ENCODE results near the gene ANG. TPM values are rescaled to one million over a fixed set of nuclear protein-coding genes. Genes with fewer than 3 reads are reported as not detected.

The ANG gene
- polyA plus RNA-seq, 3 donors, result 9.8 to 55.7 (median 31.4) TPM

DNA sequence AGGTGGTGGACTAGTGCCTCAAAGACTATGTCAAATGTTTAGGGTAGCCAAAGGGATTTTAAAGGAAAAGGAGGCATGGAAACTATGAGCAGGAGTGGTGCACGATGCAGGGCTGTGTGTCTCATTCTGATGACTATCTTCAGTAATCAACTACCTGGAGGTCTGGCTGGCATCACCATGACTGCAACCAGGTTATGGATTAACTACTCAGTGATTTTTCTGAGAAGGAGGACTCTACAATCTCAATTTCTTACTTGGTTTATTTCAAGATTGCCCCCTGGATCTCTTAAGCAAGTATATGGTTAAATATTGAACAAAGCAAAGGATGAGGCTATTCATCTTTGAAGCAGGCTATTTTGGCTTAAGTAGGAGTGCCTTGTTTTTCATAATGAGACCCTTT lies 38.0 kb downstream of the ANG start:
- WGBS (ENCODE audit: insufficient coverage), result no CpG with 5 or more reads among the region's 1 CpG
- Histone ChIP-seq H3K4me1 (ENCODE audit: control insufficient read depth in 1 of 2, insufficient read depth in 2 of 2, low read length in 2 of 2) (peaks cover 15 to 28% of the 10 kb centered on the region in 2 donors), H3K9me3 (replicated peaks in 1 of 2; ENCODE audit: control insufficient read depth in 1 of 2, insufficient read depth in 1 of 2, low read length in 2 of 2) (no peaks in the 10 kb centered on the region), H3K9ac (ENCODE audit: insufficient read depth, low read length, poor library complexity, severe bottlenecking) (no peak overlapping the region), H3K27me3 (ENCODE audit: control insufficient read depth in 2 of 2, insufficient read depth in 2 of 2, low read length in 2 of 2) (peaks cover 6 to 11% of the 10 kb centered on the region in 2 donors), H3K36me3 (replicated peaks in 1 of 2; ENCODE audit: control insufficient read depth in 1 of 2, insufficient read depth in 2 of 2, low read length in 2 of 2) (no peaks in the 10 kb centered on the region), H3K27ac (ENCODE audit: low read depth in 1 of 2, low read length in 2 of 2) (peak overlapping the region in 1 of 2 donors; percentile 73), H3K4me3 (replicated peaks in 1 of 3; ENCODE audit: low read depth in 2 of 3, low read length in 3 of 3) (peak overlapping the region in 1 of 3 experiments; percentile 21), H2AFZ (ENCODE audit: insufficient read depth, low read depth, low read length, poor library complexity, severe bottlenecking) (peak overlapping the region; percentile 60), H3K79me2 (ENCODE audit: insufficient read depth, low read length) (no peaks in the 10 kb centered on the region), H4K20me1 (ENCODE audit: insufficient read depth, low read length) (no peaks in the 10 kb centered on the region), H3K4me2 (replicated peaks; ENCODE audit: extremely low read depth, low read length, poor library complexity, severe bottlenecking) (peak overlapping the region; percentile 11)
- peaks cover 9 to 15% of the 10 kb centered on the region in 2 donors for H3K36me3 Mint-ChIP-seq
- DNase-seq, result no peak
- TF ChIP-seq, protein P1, sequence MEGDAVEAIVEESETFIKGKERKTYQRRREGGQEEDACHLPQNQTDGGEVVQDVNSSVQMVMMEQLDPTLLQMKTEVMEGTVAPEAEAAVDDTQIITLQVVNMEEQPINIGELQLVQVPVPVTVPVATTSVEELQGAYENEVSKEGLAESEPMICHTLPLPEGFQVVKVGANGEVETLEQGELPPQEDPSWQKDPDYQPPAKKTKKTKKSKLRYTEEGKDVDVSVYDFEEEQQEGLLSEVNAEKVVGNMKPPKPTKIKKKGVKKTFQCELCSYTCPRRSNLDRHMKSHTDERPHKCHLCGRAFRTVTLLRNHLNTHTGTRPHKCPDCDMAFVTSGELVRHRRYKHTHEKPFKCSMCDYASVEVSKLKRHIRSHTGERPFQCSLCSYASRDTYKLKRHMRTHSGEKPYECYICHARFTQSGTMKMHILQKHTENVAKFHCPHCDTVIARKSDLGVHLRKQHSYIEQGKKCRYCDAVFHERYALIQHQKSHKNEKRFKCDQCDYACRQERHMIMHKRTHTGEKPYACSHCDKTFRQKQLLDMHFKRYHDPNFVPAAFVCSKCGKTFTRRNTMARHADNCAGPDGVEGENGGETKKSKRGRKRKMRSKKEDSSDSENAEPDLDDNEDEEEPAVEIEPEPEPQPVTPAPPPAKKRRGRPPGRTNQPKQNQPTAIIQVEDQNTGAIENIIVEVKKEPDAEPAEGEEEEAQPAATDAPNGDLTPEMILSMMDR (IDR thresholded peaks at IDR 0.05), result no peak
- peak overlapping the region; percentile 72 to 88 (median 82) for H3K27ac Mint-ChIP-seq
- intact Hi-C loops (cut with micrococcal nuclease), result no loop called here
- H3K4me3 Mint-ChIP-seq, result peak overlapping the region in 1 of 2 donors; percentile 30
- H3K27me3 Mint-ChIP-seq (ENCODE audit: low read depth in 3 of 3), result peaks cover 24 to 26% (median 25%) of the 10 kb centered on the region in 3 donors
- H3K9me3 Mint-ChIP-seq, result peaks cover 0 to 8% (median 2%) of the 10 kb centered on the region in 7 donors
- peaks cover 27% of the 10 kb centered on the region for H3K4me1 Mint-ChIP-seq

DNA sequence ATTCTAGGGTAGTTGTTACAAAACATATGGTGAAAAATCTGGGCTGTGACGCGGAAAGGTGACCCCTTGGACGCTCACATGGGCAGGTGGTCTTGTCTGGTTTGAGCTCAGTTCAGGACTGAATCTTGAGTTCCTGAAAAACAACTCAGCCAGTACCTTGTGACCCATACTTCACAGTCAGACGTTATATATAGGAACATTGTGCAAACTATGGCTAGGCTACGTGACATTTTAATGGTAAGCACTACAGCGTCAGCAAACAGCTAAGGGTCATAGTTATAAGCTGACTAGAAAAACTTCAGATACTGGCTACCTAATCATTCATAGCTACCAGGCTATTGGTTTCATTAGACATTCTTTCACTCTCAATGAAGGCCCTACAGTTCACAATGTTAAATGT lies 42.3 kb downstream of the ANG start:
- Mint-ChIP-seq H3K27ac (peak overlapping the region in 2 of 7 donors; percentile 49 to 56), H3K9me3 (peaks cover 0 to 3% (median 0%) of the 10 kb centered on the region in 7 donors)
- intact Hi-C loops (cut with micrococcal nuclease), result no loop called here

More for the DNA sequence above, 42.3 kb downstream of the ANG start:
- Mint-ChIP-seq H3K36me3 (peaks cover 3% of the 10 kb centered on the region in 2 donors), H3K4me3 (no peak overlapping the region), H3K4me1 (peaks cover 26% of the 10 kb centered on the region), H3K27me3 (ENCODE audit: low read depth in 3 of 3) (peaks cover 2 to 10% (median 3%) of the 10 kb centered on the region in 3 donors)
- DNase-seq, result peak in 2 of 3 donors; percentile 17 to 28
- no peak overlapping the region for H3K4me3 ChIP-seq (replicated peaks in 1 of 3; ENCODE audit: low read depth in 2 of 3, low read length in 3 of 3)
- TF ChIP-seq, protein P1 (IDR thresholded peaks at IDR 0.05), result no peak
- H3K9me3 ChIP-seq (replicated peaks in 1 of 2; ENCODE audit: control insufficient read depth in 1 of 2, insufficient read depth in 1 of 2, low read length in 2 of 2), result no peaks in the 10 kb centered on the region
- H3K79me2 ChIP-seq (ENCODE audit: insufficient read depth, low read length), result no peaks in the 10 kb centered on the region
- no peak overlapping the region for H2AFZ ChIP-seq (ENCODE audit: insufficient read depth, low read depth, low read length, poor library complexity, severe bottlenecking)
- no peak overlapping the region for H3K9ac ChIP-seq (ENCODE audit: insufficient read depth, low read length, poor library complexity, severe bottlenecking)
- H3K27ac ChIP-seq (ENCODE audit: low read depth in 1 of 2, low read length in 2 of 2), result no peak overlapping the region
- no peak overlapping the region for H3K4me2 ChIP-seq (replicated peaks; ENCODE audit: extremely low read depth, low read length, poor library complexity, severe bottlenecking)
- no peaks in the 10 kb centered on the region for H3K27me3 ChIP-seq (ENCODE audit: control insufficient read depth in 2 of 2, insufficient read depth in 2 of 2, low read length in 2 of 2)
- H3K36me3 ChIP-seq (replicated peaks in 1 of 2; ENCODE audit: control insufficient read depth in 1 of 2, insufficient read depth in 2 of 2, low read length in 2 of 2), result no peaks in the 10 kb centered on the region
- H3K4me1 ChIP-seq (ENCODE audit: control insufficient read depth in 1 of 2, insufficient read depth in 2 of 2, low read length in 2 of 2), result peaks cover 22 to 25% of the 10 kb centered on the region in 2 donors
- no peaks in the 10 kb centered on the region for H4K20me1 ChIP-seq (ENCODE audit: insufficient read depth, low read length)
- 71% methylated on average over 3 of the region's 6 CpGs for WGBS (ENCODE audit: insufficient coverage)

All from CD14-positive monocyte (primary cell).